Osteoblast (primary cell): ENCODE data around the gene MTOR. TPM values are rescaled to one million over a fixed set of nuclear protein-coding genes. Genes with fewer than 3 reads are reported as not detected.

Experiments
- DNase-seq: peaks from one replicate; pipeline ENCODE4 v3.0.0; 2011; ENCODE audit warnings: low spot score, mixed read lengths; ENCODE audit not compliant: insufficient read length; ENCODE audit errors: missing footprints
- H2AFZ ChIP-seq: 2 replicates; pipeline ENCODE4 v1.6.0; 2011; ENCODE audit warnings: mild to moderate bottlenecking, low read length
- H3K27ac ChIP-seq: 2 replicates; pipeline ENCODE4 v1.5.1; 2011; ENCODE audit warnings: mild to moderate bottlenecking, low read depth, low read length, moderate library complexity
- H3K27me3 ChIP-seq: 2 replicates; pipeline ENCODE4 v1.6.0; 2012; ENCODE audit warnings: mild to moderate bottlenecking, control low read depth, inconsistent platforms, low read length, moderate library complexity; ENCODE audit not compliant: insufficient read depth
- H3K36me3 ChIP-seq: 2 replicates; pipeline ENCODE4 v1.5.1; 2011; ENCODE audit warnings: mild to moderate bottlenecking, low read length, control low read depth, moderate library complexity; ENCODE audit not compliant: insufficient read depth
- H3K4me1 ChIP-seq: 2 replicates; pipeline ENCODE4 v1.5.1; 2011; ENCODE audit warnings: mild to moderate bottlenecking, low read length, control low read depth, moderate library complexity; ENCODE audit not compliant: insufficient read depth
- H3K4me2 ChIP-seq: 2 replicates; pipeline ENCODE4 v1.6.0; 2011; ENCODE audit warnings: mild to moderate bottlenecking, low read length; ENCODE audit not compliant: insufficient read depth
- H3K4me3 ChIP-seq: fragments of 200-600 bp; sonication (generic); 3 replicates; pipeline ENCODE4 v1.5.1; 2012; ENCODE audit warnings: mild to moderate bottlenecking, low read length, inconsistent platforms; ENCODE audit not compliant: insufficient read depth
- H3K79me2 ChIP-seq: 2 replicates; pipeline ENCODE4 v1.6.0; 2012; ENCODE audit warnings: mild to moderate bottlenecking, low read length, control low read depth, inconsistent platforms; ENCODE audit not compliant: insufficient read depth
- H3K9me3 ChIP-seq: 2 replicates; pipeline ENCODE4 v1.5.1; 2011; ENCODE audit warnings: low read depth, low read length, control low read depth
- H4K20me1 ChIP-seq: 2 replicates; pipeline ENCODE4 v1.6.0; 2012; ENCODE audit warnings: mild to moderate bottlenecking, low read length, control low read depth; ENCODE audit not compliant: insufficient read depth
- total RNA-seq: library from RNA; depleted of rRNA; stranded (reverse); fragments of >200 nt; gene quantifications from 2 replicates; pipeline ENCODE4 v1.2.3, GENCODE V29; 2012
- TF ChIP-seq, protein P1 (sequence below): IDR thresholded peaks from 2 replicates; pipeline ENCODE4 v1.5.1; 2011; ENCODE audit warnings: mild to moderate bottlenecking, low read depth, low read length, moderate library complexity; ENCODE audit errors: extremely low read depth

MTOR gene
- total RNA-seq, 1 donor, result 34.0 TPM

DNA sequence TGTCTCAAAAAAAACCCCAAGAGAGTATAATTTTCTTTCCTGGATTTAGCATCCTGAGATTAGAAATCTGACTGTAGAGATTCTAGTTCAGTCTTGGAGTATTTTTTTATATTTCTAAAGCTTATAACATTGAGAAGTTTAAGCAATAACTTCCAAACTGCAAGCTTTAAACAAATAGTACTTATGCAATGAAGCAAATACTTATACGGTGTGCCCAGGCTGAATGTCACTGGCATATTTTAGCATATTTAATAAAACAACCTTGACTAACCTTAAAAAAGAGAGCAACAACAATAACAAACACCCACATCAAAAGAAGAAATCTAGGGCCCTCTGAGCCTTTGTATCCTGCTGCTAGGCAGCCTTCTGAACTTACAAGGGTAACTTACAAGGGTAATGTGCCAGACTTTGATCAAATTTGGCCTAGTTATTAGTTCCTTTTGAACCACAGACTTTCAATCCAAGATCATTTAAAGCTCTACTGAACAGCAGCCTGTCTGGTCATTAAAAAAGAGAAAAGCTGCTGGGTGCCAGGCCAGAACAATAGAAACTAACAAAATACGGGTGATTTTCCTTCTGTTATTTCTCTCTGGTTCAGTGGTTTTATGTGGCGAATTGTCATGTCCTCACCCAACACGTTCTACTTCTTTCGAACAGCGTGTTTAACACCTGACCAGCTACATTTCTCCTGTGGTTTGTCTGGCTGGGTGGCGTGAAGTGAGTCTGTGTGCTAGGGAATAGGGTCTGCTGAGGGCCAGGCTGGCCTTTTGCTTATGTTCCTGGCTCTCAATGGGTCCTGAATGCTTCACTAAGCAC is 16.2 kb downstream of the MTOR start:
- peaks cover 2% of the 10 kb centered on the region for H4K20me1 ChIP-seq
- H3K79me2 ChIP-seq, result no peaks in the 10 kb centered on the region
- H3K9me3 ChIP-seq, result no peaks in the 10 kb centered on the region
- H3K27ac ChIP-seq, result no peak overlapping the region
- TF ChIP-seq, protein P1, sequence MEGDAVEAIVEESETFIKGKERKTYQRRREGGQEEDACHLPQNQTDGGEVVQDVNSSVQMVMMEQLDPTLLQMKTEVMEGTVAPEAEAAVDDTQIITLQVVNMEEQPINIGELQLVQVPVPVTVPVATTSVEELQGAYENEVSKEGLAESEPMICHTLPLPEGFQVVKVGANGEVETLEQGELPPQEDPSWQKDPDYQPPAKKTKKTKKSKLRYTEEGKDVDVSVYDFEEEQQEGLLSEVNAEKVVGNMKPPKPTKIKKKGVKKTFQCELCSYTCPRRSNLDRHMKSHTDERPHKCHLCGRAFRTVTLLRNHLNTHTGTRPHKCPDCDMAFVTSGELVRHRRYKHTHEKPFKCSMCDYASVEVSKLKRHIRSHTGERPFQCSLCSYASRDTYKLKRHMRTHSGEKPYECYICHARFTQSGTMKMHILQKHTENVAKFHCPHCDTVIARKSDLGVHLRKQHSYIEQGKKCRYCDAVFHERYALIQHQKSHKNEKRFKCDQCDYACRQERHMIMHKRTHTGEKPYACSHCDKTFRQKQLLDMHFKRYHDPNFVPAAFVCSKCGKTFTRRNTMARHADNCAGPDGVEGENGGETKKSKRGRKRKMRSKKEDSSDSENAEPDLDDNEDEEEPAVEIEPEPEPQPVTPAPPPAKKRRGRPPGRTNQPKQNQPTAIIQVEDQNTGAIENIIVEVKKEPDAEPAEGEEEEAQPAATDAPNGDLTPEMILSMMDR, result no peak
- no peak overlapping the region for H2AFZ ChIP-seq
- H3K4me2 ChIP-seq, result no peak overlapping the region
- no peaks in the 10 kb centered on the region for H3K27me3 ChIP-seq
- DNase-seq, result peak; percentile 27
- peaks cover 47% of the 10 kb centered on the region for H3K36me3 ChIP-seq
- H3K4me3 ChIP-seq, result no peak overlapping the region
- no peaks in the 10 kb centered on the region for H3K4me1 ChIP-seq

DNA sequence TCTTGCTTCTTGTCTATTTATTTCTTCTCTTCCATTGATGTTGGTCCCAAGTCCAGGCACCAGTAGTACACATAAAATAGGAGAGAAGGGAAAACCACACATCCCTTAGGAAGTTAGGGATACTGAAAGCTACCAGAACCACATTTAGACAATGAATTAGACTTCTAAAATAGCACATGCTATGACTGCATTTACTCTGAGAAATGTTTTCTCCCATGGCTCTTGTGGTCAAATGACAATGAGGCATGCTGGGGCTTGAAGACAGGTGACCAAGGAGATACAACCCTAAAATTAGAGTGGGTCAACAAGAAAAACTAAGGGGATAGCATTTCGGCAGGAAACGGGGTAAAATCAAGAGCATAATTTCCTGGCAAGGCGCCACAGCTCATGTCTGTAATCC is 17.1 kb downstream of the MTOR start:
- no peak overlapping the region for H3K27ac ChIP-seq
- H3K36me3 ChIP-seq, result peaks cover 56% of the 10 kb centered on the region
- no peak overlapping the region for H3K4me3 ChIP-seq
- no peaks in the 10 kb centered on the region for H3K27me3 ChIP-seq
- H4K20me1 ChIP-seq, result peaks cover 2% of the 10 kb centered on the region
- no peaks in the 10 kb centered on the region for H3K9me3 ChIP-seq
- TF ChIP-seq, protein P1, result no peak
- DNase-seq, result no peak
- H3K79me2 ChIP-seq, result no peaks in the 10 kb centered on the region
- no peak overlapping the region for H3K4me2 ChIP-seq
- H2AFZ ChIP-seq, result no peak overlapping the region
- no peaks in the 10 kb centered on the region for H3K4me1 ChIP-seq

DNA sequence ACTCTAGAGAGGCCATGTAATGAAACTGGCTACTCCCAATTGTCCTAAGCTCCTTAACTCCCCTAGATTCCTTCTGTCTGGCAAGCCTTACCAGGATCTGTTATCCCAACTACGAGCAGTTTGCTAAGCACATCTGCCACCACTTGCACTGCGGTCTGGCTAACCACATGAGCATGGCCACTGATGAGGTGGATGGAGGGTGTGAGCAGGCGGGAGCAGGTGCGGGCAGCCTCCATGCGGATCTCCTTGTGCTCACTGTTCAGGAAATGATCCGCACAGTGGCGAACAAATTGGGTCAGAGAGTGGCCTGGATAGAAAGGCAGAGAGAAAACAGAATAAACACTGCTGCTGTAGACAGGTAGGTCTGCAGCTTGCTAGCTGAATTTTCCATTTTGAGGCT is 24.0 kb downstream of the MTOR start:
- Histone ChIP-seq H4K20me1 (peaks cover 2% of the 10 kb centered on the region), H3K4me1 (no peaks in the 10 kb centered on the region), H3K27ac (no peak overlapping the region), H3K79me2 (no peaks in the 10 kb centered on the region), H2AFZ (no peak overlapping the region), H3K36me3 (peaks cover 80% of the 10 kb centered on the region), H3K27me3 (no peaks in the 10 kb centered on the region), H3K4me2 (no peak overlapping the region), H3K9me3 (no peaks in the 10 kb centered on the region), H3K4me3 (no peak overlapping the region)
- TF ChIP-seq, protein P1, result no peak
- no peak for DNase-seq

DNA sequence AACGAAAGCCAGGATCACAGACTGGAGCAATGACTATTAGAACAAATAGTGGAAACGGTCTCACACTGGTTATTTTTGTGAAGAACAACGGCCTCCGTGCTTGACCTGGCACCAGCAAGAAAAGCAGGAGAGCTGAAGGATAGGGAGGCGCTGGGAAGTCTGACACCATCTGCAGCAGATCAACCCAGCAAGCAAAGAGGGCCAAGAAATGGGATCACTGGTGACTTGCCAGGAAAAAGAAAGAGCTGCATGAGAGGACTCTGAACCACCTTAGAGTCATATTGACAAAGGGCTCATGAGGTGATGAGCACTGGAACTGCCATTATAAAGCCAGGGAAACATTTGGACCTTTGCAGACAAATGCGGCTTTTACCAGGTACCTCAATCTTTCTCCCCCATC is 25.0 kb downstream of the MTOR start:
- no peaks in the 10 kb centered on the region for H3K27me3 ChIP-seq
- H3K9me3 ChIP-seq, result no peaks in the 10 kb centered on the region
- DNase-seq, result no peak
- H3K27ac ChIP-seq, result no peak overlapping the region
- H3K4me3 ChIP-seq, result no peak overlapping the region
- H4K20me1 ChIP-seq, result peaks cover 2% of the 10 kb centered on the region
- no peaks in the 10 kb centered on the region for H3K4me1 ChIP-seq
- no peak overlapping the region for H3K4me2 ChIP-seq
- no peaks in the 10 kb centered on the region for H3K79me2 ChIP-seq
- H3K36me3 ChIP-seq, result peaks cover 73% of the 10 kb centered on the region
- TF ChIP-seq, protein P1, result no peak
- H2AFZ ChIP-seq, result no peak overlapping the region
